LNCAP (cell line): ENCODE measurements around the gene ATP6V0E2.

Experiments used
- CTCF ChIP-seq: fragments of 450-650 bp; IDR thresholded peaks from 2 replicates; pipeline ENCODE4 v1.5.1; 2017; ENCODE audit warnings: mild to moderate bottlenecking

The ATP6V0E2 gene

GRCh38 chr7:149867762-149868622 is 5.8 kb upstream of the ATP6V0E2 start:
- TF ChIP-seq CTCF, result no peak

GRCh38 chr7:149868623-149869290 is 5.0 kb upstream of the ATP6V0E2 start:
- TF ChIP-seq CTCF, result no peak

- TF ChIP-seq CTCF, result no peak
These were observed 4.5 kb upstream of the ATP6V0E2 start for GRCh38 chr7:149869291-149869650.

GRCh38 chr7:149869867-149870266 is 3.9 kb upstream of the ATP6V0E2 start:
- TF ChIP-seq CTCF, result no peak

- TF ChIP-seq CTCF, result no peak
These were observed 3.5 kb upstream of the ATP6V0E2 start for GRCh38 chr7:149870274-149870673.

- no peak for TF ChIP-seq CTCF
These were observed 2.9 kb upstream of the ATP6V0E2 start for GRCh38 chr7:149870701-149871483.

GRCh38 chr7:149871576-149871975 is 2.2 kb upstream of the ATP6V0E2 start:
- no peak for TF ChIP-seq CTCF
